ENCODE results near the gene CCM2.

DNA sequence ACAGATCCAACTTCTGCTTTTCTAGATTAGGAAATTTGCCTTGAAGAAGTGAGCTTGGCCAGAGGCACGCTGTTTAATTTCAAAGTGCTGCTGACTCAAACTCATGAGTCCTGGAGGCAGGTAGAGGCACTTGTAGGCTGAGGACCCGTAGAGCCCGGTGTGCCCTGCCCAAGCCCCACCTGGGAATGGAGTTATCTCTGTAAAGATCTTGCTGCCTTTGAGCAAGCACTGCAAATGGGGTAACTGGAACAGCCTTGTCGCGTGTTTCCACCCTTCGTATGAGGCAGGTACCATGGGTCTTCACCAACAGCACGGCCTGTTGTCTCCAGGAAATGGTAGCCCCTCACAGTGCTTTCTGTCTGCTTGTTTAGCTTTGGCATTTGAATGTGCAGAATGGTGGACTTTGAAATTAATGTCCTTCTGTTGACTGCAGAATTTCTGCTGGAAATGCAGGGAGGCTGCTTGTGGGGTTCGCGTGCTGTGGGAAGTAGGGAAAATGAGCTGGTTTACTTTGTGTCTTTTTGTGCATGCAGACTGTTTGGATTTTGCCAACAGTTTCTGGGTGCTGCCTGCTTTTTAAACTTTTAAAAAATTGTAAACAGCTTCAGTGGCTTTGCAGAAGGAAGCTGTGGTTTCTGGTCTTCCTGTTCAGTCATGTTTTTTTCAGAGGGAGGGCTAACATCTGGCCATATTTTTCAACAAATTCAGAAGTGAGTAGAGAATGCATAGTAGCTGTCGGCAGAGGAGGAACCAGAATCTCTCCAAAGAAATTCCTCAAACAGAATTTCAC is 27.2 kb downstream of the CCM2 start:
- TF ChIP-seq, protein P1, sequence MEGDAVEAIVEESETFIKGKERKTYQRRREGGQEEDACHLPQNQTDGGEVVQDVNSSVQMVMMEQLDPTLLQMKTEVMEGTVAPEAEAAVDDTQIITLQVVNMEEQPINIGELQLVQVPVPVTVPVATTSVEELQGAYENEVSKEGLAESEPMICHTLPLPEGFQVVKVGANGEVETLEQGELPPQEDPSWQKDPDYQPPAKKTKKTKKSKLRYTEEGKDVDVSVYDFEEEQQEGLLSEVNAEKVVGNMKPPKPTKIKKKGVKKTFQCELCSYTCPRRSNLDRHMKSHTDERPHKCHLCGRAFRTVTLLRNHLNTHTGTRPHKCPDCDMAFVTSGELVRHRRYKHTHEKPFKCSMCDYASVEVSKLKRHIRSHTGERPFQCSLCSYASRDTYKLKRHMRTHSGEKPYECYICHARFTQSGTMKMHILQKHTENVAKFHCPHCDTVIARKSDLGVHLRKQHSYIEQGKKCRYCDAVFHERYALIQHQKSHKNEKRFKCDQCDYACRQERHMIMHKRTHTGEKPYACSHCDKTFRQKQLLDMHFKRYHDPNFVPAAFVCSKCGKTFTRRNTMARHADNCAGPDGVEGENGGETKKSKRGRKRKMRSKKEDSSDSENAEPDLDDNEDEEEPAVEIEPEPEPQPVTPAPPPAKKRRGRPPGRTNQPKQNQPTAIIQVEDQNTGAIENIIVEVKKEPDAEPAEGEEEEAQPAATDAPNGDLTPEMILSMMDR (IDR thresholded peaks at IDR 0.05; ENCODE audit: insufficient read depth, low read depth, low read length) = no peak
- TF ChIP-seq EZH2 (IDR thresholded peaks at IDR 0.05; ENCODE audit: insufficient read depth, low read length) = no peak

All from astrocyte (in vitro differentiated cells and primary cell).